GM20431 (cell line): ENCODE results near the gene TUBA3E.
"Not testable (repeated sequence)": the region's sequence is repeated elsewhere in the genome, so short reads cannot be mapped to it uniquely, and the experiment has no call there.

Source experiments
- in situ Hi-C: fragments of 300-500 bp; cut with MseI, MboI; formaldehyde crosslinking; loops from one replicate; pipeline ENCODE4 v1.15.0; 2020; ENCODE audit warnings: low sequenced_read_pairs; ENCODE audit not compliant: unreplicated experiment

TUBA3E gene

GRCh38 chr2:130169163-130169562 is 29.1 kb downstream of the TUBA3E start:
- in situ Hi-C loops = not testable (repeated sequence)

GRCh38 chr2:130166611-130167010 is 31.6 kb downstream of the TUBA3E start:
- in situ Hi-C loops = not testable (repeated sequence)

- in situ Hi-C loops = no loop called here
Measured at GRCh38 chr2:130165293-130166016, 32.8 kb downstream of the TUBA3E start.

- in situ Hi-C loops = no loop called here
Measured at GRCh38 chr2:130162968-130163367, 35.3 kb downstream of the TUBA3E start.

- in situ Hi-C loops = not testable (repeated sequence)
Measured at GRCh38 chr2:130162486-130162885, 35.8 kb downstream of the TUBA3E start.

GRCh38 chr2:130160838-130161705 is 37.2 kb downstream of the TUBA3E start:
- in situ Hi-C loops = not testable (repeated sequence)

GRCh38 chr2:130160131-130160530 is 38.1 kb downstream of the TUBA3E start:
- in situ Hi-C loops = no loop called here

- in situ Hi-C loops = not testable (repeated sequence)
Measured at GRCh38 chr2:130159376-130159775, 38.9 kb downstream of the TUBA3E start.

GRCh38 chr2:130158631-130159030 is 39.6 kb downstream of the TUBA3E start:
- in situ Hi-C loops = no loop called here

GRCh38 chr2:130157825-130158514 is 40.3 kb downstream of the TUBA3E start:
- in situ Hi-C loops = not testable (repeated sequence)

GRCh38 chr2:130157354-130157753 is 40.9 kb downstream of the TUBA3E start:
- in situ Hi-C loops = not testable (repeated sequence)

- in situ Hi-C loops = no loop called here
Measured at GRCh38 chr2:130156624-130157004, 41.6 kb downstream of the TUBA3E start.

GRCh38 chr2:130155956-130156623 is 42.1 kb downstream of the TUBA3E start:
- in situ Hi-C loops = not testable (repeated sequence)

GRCh38 chr2:130154773-130155765 is 43.2 kb downstream of the TUBA3E start:
- in situ Hi-C loops = no loop called here

- in situ Hi-C loops = not testable (repeated sequence)
Measured at GRCh38 chr2:130154423-130154770, 43.8 kb downstream of the TUBA3E start.

- in situ Hi-C loops = not testable (repeated sequence)
Measured at GRCh38 chr2:130153721-130154422, 44.4 kb downstream of the TUBA3E start.

- in situ Hi-C loops = no loop called here
Measured at GRCh38 chr2:130152816-130153595, 45.2 kb downstream of the TUBA3E start.
